ENCODE results near the gene LRPAP1. TPM values are rescaled to one million over a fixed set of nuclear protein-coding genes. Genes with fewer than 3 reads are reported as not detected.
"Not testable (repeated sequence)": the region's sequence is repeated elsewhere in the genome, so short reads cannot be mapped to it uniquely, and the experiment has no call there.

Gene LRPAP1
- polyA plus RNA-seq, 1 of the 3 experiments (the other 2 are of a cell fraction), result 209 TPM

- H3K36me3 ChIP-seq (replicated peaks in 1 of 2; ENCODE audit: control insufficient read depth in 1 of 2, insufficient read depth in 2 of 2, low read length in 1 of 2); H3K4me2 ChIP-seq; H2AFZ ChIP-seq (ENCODE audit: low read depth); H3K9me3 ChIP-seq; H3K4me3 ChIP-seq (ENCODE audit: low read depth in 2 of 2, low read length in 1 of 2); H3K9me2 ChIP-seq; H3K27ac ChIP-seq (ENCODE audit: low read depth in 2 of 2, low read length in 1 of 2); H3K79me2 ChIP-seq (ENCODE audit: insufficient read depth); H3K4me1 ChIP-seq (ENCODE audit: control insufficient read depth in 1 of 2, insufficient read depth in 2 of 2, low read depth in 1 of 2, low read length in 1 of 2); DNase-seq; H3K9ac ChIP-seq; H4K20me1 ChIP-seq (ENCODE audit: insufficient read depth); H3K27me3 ChIP-seq (ENCODE audit: insufficient read depth); H3F3A ChIP-seq (replicated peaks; ENCODE audit: insufficient read depth); POLR2A ChIA-PET: not testable (repeated sequence)
- CTCF ChIA-PET, result interaction anchor here (0.6 kb wide), 1 partner anchor 259 kb away, joined by 3 read pairs; no protein-coding TSS in a partner anchor
- 58% methylated on average over 10 of the region's 19 CpGs for WGBS (ENCODE audit: low lambda C conversion rate)
These were observed 43.5 kb upstream of the LRPAP1 start for GRCh38 chr4:3575426-3576369.

- H3K27ac ChIP-seq (ENCODE audit: low read depth in 2 of 2, low read length in 1 of 2); H3K36me3 ChIP-seq (replicated peaks in 1 of 2; ENCODE audit: control insufficient read depth in 1 of 2, insufficient read depth in 2 of 2, low read length in 1 of 2); H3F3A ChIP-seq (replicated peaks; ENCODE audit: insufficient read depth); H3K9me2 ChIP-seq; POLR2A ChIA-PET; H3K9ac ChIP-seq; H3K4me2 ChIP-seq; H3K4me1 ChIP-seq (ENCODE audit: control insufficient read depth in 1 of 2, insufficient read depth in 2 of 2, low read depth in 1 of 2, low read length in 1 of 2); H3K27me3 ChIP-seq (ENCODE audit: insufficient read depth); H3K9me3 ChIP-seq; CTCF ChIA-PET; H2AFZ ChIP-seq (ENCODE audit: low read depth); DNase-seq; H3K4me3 ChIP-seq (ENCODE audit: low read depth in 2 of 2, low read length in 1 of 2); H4K20me1 ChIP-seq (ENCODE audit: insufficient read depth); H3K79me2 ChIP-seq (ENCODE audit: insufficient read depth): not testable (repeated sequence)
- WGBS (ENCODE audit: low lambda C conversion rate), result 46% methylated on average over 8 of the region's 9 CpGs
These were observed 42.6 kb upstream of the LRPAP1 start for GRCh38 chr4:3574865-3575264.

- H3K27me3 ChIP-seq (ENCODE audit: insufficient read depth); H3K27ac ChIP-seq (ENCODE audit: low read depth in 2 of 2, low read length in 1 of 2); H3K9me3 ChIP-seq; H4K20me1 ChIP-seq (ENCODE audit: insufficient read depth); H3F3A ChIP-seq (replicated peaks; ENCODE audit: insufficient read depth); CTCF ChIA-PET; H3K4me2 ChIP-seq; H3K4me3 ChIP-seq (ENCODE audit: low read depth in 2 of 2, low read length in 1 of 2); DNase-seq; H3K9ac ChIP-seq; POLR2A ChIA-PET; H3K79me2 ChIP-seq (ENCODE audit: insufficient read depth); H3K9me2 ChIP-seq; H3K36me3 ChIP-seq (replicated peaks in 1 of 2; ENCODE audit: control insufficient read depth in 1 of 2, insufficient read depth in 2 of 2, low read length in 1 of 2); H2AFZ ChIP-seq (ENCODE audit: low read depth); H3K4me1 ChIP-seq (ENCODE audit: control insufficient read depth in 1 of 2, insufficient read depth in 2 of 2, low read depth in 1 of 2, low read length in 1 of 2): not testable (repeated sequence)
- 84% methylated on average over 16 of the region's 20 CpGs for WGBS (ENCODE audit: low lambda C conversion rate)
These were observed 42.1 kb upstream of the LRPAP1 start for GRCh38 chr4:3574346-3574745.

GRCh38 chr4:3573131-3573530 lies 40.9 kb upstream of the LRPAP1 start:
- no peak overlapping the region for H3K9ac ChIP-seq
- H3K36me3 ChIP-seq (replicated peaks in 1 of 2; ENCODE audit: control insufficient read depth in 1 of 2, insufficient read depth in 2 of 2, low read length in 1 of 2), result no peaks in the 10 kb centered on the region
- POLR2A ChIA-PET, result no interaction called here
- no peaks in the 10 kb centered on the region for H4K20me1 ChIP-seq (ENCODE audit: insufficient read depth)
- no peak overlapping the region for H3K27ac ChIP-seq (ENCODE audit: low read depth in 2 of 2, low read length in 1 of 2)
- no peaks in the 10 kb centered on the region for H3K79me2 ChIP-seq (ENCODE audit: insufficient read depth)
- CTCF ChIA-PET, result no interaction called here
- no peaks in the 10 kb centered on the region for H3F3A ChIP-seq (replicated peaks; ENCODE audit: insufficient read depth)
- peaks cover 0 to 9% of the 10 kb centered on the region in 2 experiments; a peak in 1 of 4 replicates for H3K4me1 ChIP-seq (ENCODE audit: control insufficient read depth in 1 of 2, insufficient read depth in 2 of 2, low read depth in 1 of 2, low read length in 1 of 2)
- no peak overlapping the region for H3K4me3 ChIP-seq (ENCODE audit: low read depth in 2 of 2, low read length in 1 of 2)
- DNase-seq, result no peak
- H3K27me3 ChIP-seq (ENCODE audit: insufficient read depth), result no peaks in the 10 kb centered on the region
- 34% methylated on average over 4 of the region's 12 CpGs for WGBS (ENCODE audit: low lambda C conversion rate)
- no peaks in the 10 kb centered on the region for H3K9me3 ChIP-seq
- no peaks in the 10 kb centered on the region for H3K9me2 ChIP-seq
- no peak overlapping the region for H2AFZ ChIP-seq (ENCODE audit: low read depth)
- no peak overlapping the region for H3K4me2 ChIP-seq
- TF ChIP-seq FOXM1 (IDR thresholded peaks at IDR 0.05; ENCODE audit: low read depth) (no peak), NFIC (IDR thresholded peaks at IDR 0.05; ENCODE audit: borderline replicate concordance) (no peak), CHD2 (IDR thresholded peaks at IDR 0.05; ENCODE audit: low read length, partially characterized antibody) (no peak), GABPA (IDR thresholded peaks at IDR 0.05; ENCODE audit: low read depth) (no peak), RCOR1 (IDR thresholded peaks at IDR 0.05; ENCODE audit: low read length) (no peak), EZH2phosphoT487 (IDR thresholded peaks at IDR 0.05; ENCODE audit: borderline replicate concordance, low read depth) (no peak), MAX (IDR thresholded peaks at IDR 0.05; ENCODE audit: low read depth) (no peak), EP300 (IDR thresholded peaks at IDR 0.05; ENCODE audit: borderline replicate concordance in 1 of 2, low read depth in 1 of 2, low read length in 1 of 2) (no peak), TEAD4 (IDR thresholded peaks at IDR 0.05; ENCODE audit: borderline replicate concordance, insufficient read depth) (no peak), TAF1 (IDR thresholded peaks at IDR 0.05; ENCODE audit: borderline replicate concordance, low read depth, low read length) (no peak), FOXJ3 (CRISPR knock-in tag; IDR thresholded peaks at IDR 0.05) (no peak), RFX5 (IDR thresholded peaks at IDR 0.05; ENCODE audit: low read length) (no peak), SIN3A (IDR thresholded peaks at IDR 0.05; ENCODE audit: borderline replicate concordance, low read depth, low read length) (no peak), TCF12 (IDR thresholded peaks at IDR 0.05) (no peak), USF2 (IDR thresholded peaks at IDR 0.05; ENCODE audit: borderline replicate concordance, low read depth, low read length) (no peak), NRF1 (IDR thresholded peaks at IDR 0.05; ENCODE audit: low read depth, low read length) (no peak), JUND (IDR thresholded peaks at IDR 0.05) (no peak)

All from SK-N-SH (cell line).